NT2/D1 (cell line): Measurements from ENCODE around the gene KTN1.

Source experiments
- SUZ12 ChIP-seq: IDR thresholded peaks from 2 replicates; pipeline ENCODE4 v1.6.1; 2011; ENCODE audit not compliant: insufficient read length, insufficient read depth; ENCODE audit errors: extremely low read depth
- YY1 ChIP-seq: IDR thresholded peaks from 2 replicates; pipeline ENCODE4 v1.6.1; 2011; ENCODE audit not compliant: insufficient read length, insufficient read depth
- ZNF274 ChIP-seq: IDR thresholded peaks from 2 replicates; pipeline ENCODE4 v1.6.1; 2011; ENCODE audit warnings: mild to moderate bottlenecking, low read depth, low read length

GRCh38 chr14:55707365-55707804 lies 127.4 kb downstream of the KTN1 start:
- TF ChIP-seq ZNF274 (no peak), SUZ12 (no peak), YY1 (no peak)
